Kidney (tissue), 14 donors: ENCODE measurements around the gene SLC35G3. TPM values are rescaled to one million over a fixed set of nuclear protein-coding genes. Genes with fewer than 3 reads are reported as not detected.
"Not testable (repeated sequence)": the region's sequence is repeated elsewhere in the genome, so short reads cannot be mapped to it uniquely, and the experiment has no call there.

Source experiments
- DNase-seq, 5 donors: peaks; one replicate each; pipeline ENCODE4 v3.0.0-alpha.2; 2013 to 2020
- FAIRE-seq: peaks from 2 replicates; lab custom pipeline; 2012; peaks lifted over from hg19 to GRCh38; lab: Jason Lieb, UNC
- H3K27ac ChIP-seq, 2 donors: one replicate each; pipeline ENCODE4 v1.7.0; 2013; ENCODE audit warnings: low read depth in 2 of 2, low read length in 2 of 2, inconsistent platforms in 1 of 2
- H3K27me3 ChIP-seq: one replicate; pipeline ENCODE4 v1.7.1; 2013; ENCODE audit warnings: low read length, inconsistent platforms; ENCODE audit not compliant: control insufficient read depth, insufficient read depth
- H3K36me3 ChIP-seq, 3 donors: one replicate each; pipeline versions ENCODE4 v1.7.0 to v1.7.1; 2013; ENCODE audit warnings: low read length in 3 of 3, control low read depth in 1 of 3, inconsistent platforms in 1 of 3; ENCODE audit not compliant: insufficient read depth in 3 of 3, control insufficient read depth in 2 of 3
- H3K4me1 ChIP-seq, 3 donors: one replicate each; pipeline versions ENCODE4 v1.7.0 to v1.7.1; 2013; ENCODE audit warnings: low read length in 3 of 3, inconsistent platforms in 1 of 3, low read depth in 1 of 3; ENCODE audit not compliant: control insufficient read depth in 2 of 3, insufficient read depth in 2 of 3
- H3K4me3 ChIP-seq, 3 donors: one replicate each; pipeline versions ENCODE4 v1.7.0 to v1.8.1; 2013; ENCODE audit warnings: low read length in 3 of 3, control low read depth in 1 of 3, inconsistent platforms in 1 of 3
- H3K9ac ChIP-seq, 3 donors: one replicate each; pipeline versions ENCODE4 v1.7.0 to v1.7.1; 2013; ENCODE audit warnings: low read length in 3 of 3, control low read depth in 1 of 3, inconsistent platforms in 1 of 3
- H3K9me3 ChIP-seq, 3 donors: one replicate each; pipeline versions ENCODE4 v1.7.0 to v1.7.1; 2013; ENCODE audit warnings: low read length in 3 of 3, control low read depth in 1 of 3, inconsistent platforms in 1 of 3; ENCODE audit not compliant: control insufficient read depth in 2 of 3, insufficient read depth in 1 of 3
- CTCF ChIP-seq: IDR thresholded peaks from 3 replicates; pipeline ENCODE4 v1.5.1; 2012; ENCODE audit warnings: mild to moderate bottlenecking, moderate library complexity, borderline replicate concordance; ENCODE audit not compliant: insufficient read depth; ENCODE audit errors: extremely low read depth
- intact Hi-C: fragments of 100-400 bp; cut with DNase I; formaldehyde crosslinking; loops from one replicate; pipeline ENCODE4 v1.11.1; 2022
- polyA plus RNA-seq: library from polyadenylated mRNA; stranded (reverse); fragments of 350-450 nt; fragmentation: Illumina TruSeq; extraction: RNeasy Lipid Tissue Mini Kit (QIAGEN cat#74804); gene quantifications from one replicate; pipeline ENCODE4 v1.2.3, GENCODE V29; 2014; ENCODE audit warnings: low read depth, low replicate concordance; ENCODE audit not compliant: insufficient read depth
- total RNA-seq: library from RNA; stranded (reverse); fragmentation: NEBNext Ultra II Directional; extraction: Animal tissue kit (Norgen Biotek cat#: 25700); gene quantifications from one replicate; pipeline ENCODE4 v1.2.1, GENCODE V29; 2021
- donor health status: control.
- donor health status: control.
- donor health status: control.
- donor health status: control.
- donor health status: control.
- donor health status: DM: yes; HTN: yes; CAD: no.
- donor health status: Normal renal cell carcinoma (clear cell type).

SLC35G3 gene
- total and polyA plus RNA-seq, 2 donors from 2014 or later = not detected

- no peak overlapping the region for H3K27ac ChIP-seq
- H3K4me1 ChIP-seq = peaks cover 0 to 4% (median 0%) of the 10 kb centered on the region in 3 donors
- FAIRE-seq = no peak
- no peaks in the 10 kb centered on the region for H3K9me3 ChIP-seq
- H3K4me3 ChIP-seq = no peak overlapping the region
- no peak overlapping the region for H3K9ac ChIP-seq
- TF ChIP-seq CTCF = no peak
- no peaks in the 10 kb centered on the region for H3K27me3 ChIP-seq
- H3K36me3 ChIP-seq = no peaks in the 10 kb centered on the region
- no peak for DNase-seq
- intact Hi-C loops = no loop called here
Measured at GRCh38 chr17:35238821-35239220, 44.6 kb upstream of the SLC35G3 start.

- TF ChIP-seq CTCF = no peak
- no peak for FAIRE-seq
- Histone ChIP-seq H3K27me3 (no peaks in the 10 kb centered on the region), H3K9ac (no peak overlapping the region), H3K9me3 (no peaks in the 10 kb centered on the region), H3K4me3 (no peak overlapping the region), H3K36me3 (no peaks in the 10 kb centered on the region), H3K4me1 (no peaks in the 10 kb centered on the region), H3K27ac (no peak overlapping the region)
- intact Hi-C loops = no loop called here
- no peak for DNase-seq
Measured at GRCh38 chr17:35236821-35237220, 42.6 kb upstream of the SLC35G3 start.

GRCh38 chr17:35235917-35236316 is 41.7 kb upstream of the SLC35G3 start:
- H3K4me3 ChIP-seq = no peak overlapping the region
- TF ChIP-seq CTCF = no peak
- no peaks in the 10 kb centered on the region for H3K36me3 ChIP-seq
- no peaks in the 10 kb centered on the region for H3K4me1 ChIP-seq
- no peaks in the 10 kb centered on the region for H3K9me3 ChIP-seq
- no peak overlapping the region for H3K27ac ChIP-seq
- H3K27me3 ChIP-seq = no peaks in the 10 kb centered on the region
- H3K9ac ChIP-seq = no peak overlapping the region
- no peak for DNase-seq
- FAIRE-seq = no peak
- intact Hi-C loops = no loop called here

- TF ChIP-seq CTCF = no peak
- Histone ChIP-seq H3K27ac (no peak overlapping the region), H3K9me3 (no peaks in the 10 kb centered on the region), H3K4me3 (no peak overlapping the region), H3K36me3 (no peaks in the 10 kb centered on the region), H3K9ac (no peak overlapping the region), H3K27me3 (no peaks in the 10 kb centered on the region), H3K4me1 (no peaks in the 10 kb centered on the region)
- FAIRE-seq = no peak
- DNase-seq = no peak
- intact Hi-C loops = no loop called here
Measured at GRCh38 chr17:35235289-35235688, 41.1 kb upstream of the SLC35G3 start.

GRCh38 chr17:35234315-35234714 is 40.1 kb upstream of the SLC35G3 start:
- H3K9me3 ChIP-seq, intact Hi-C loops, H3K27me3 ChIP-seq, H3K9ac ChIP-seq, H3K4me3 ChIP-seq, H3K36me3 ChIP-seq, DNase-seq, FAIRE-seq, H3K27ac ChIP-seq, H3K4me1 ChIP-seq: not testable (repeated sequence)
